HG03196 (cell line): ENCODE data around the gene KIAA1549.
"Not testable (repeated sequence)": the region's sequence is repeated elsewhere in the genome, so short reads cannot be mapped to it uniquely, and the experiment has no call there.

Experiments used
- ATAC-seq: cut with Tn5 transposase; IDR thresholded peaks from one replicate; pipeline ENCODE4 v1.9.1; 2021; ENCODE audit not compliant: unreplicated experiment

KIAA1549 gene

DNA sequence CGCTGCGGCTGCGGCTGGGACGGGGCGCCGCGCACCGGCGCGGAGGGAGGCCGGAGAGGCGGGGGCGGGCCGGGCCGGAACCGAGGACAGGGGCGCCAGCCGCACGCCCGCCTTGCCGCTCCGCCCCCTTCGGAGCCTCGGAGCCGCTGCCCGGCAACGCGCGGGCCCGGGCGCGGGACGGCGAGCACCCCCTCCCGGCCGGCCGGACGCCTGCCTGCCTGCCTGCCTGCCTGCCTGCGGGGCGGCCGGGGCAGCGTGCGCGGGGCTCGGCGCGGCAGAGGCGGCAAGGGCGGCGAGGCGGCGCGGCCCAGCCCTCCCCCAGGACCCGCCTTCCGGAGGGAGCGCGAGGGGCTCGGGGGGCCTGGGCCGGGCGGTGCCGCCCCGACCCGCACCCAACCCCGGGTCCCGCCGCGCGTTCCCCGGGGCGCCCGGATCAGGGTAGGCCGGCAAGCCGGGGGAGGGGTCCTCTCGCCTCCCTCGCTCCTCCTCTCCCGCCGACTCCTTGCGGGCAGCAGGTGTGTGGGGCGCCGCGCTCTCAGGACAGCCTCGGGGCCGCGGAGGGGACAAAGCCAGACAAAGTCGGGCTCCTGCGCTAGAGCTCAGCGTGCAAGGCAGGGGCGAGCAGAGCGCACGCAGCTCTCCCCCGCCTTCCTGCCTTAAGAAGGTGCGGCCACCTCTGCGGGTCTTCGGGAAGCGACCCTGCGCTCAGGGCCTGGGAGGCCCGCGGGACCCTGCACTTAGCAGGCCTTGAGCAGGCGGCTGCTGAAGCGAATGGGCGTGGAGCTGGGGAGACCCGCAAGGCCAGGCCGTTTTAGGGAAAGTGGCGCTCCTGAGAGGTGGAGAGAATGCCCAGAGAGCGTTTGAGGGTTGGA, at the start of gene KIAA1549:
KIAA1549 (minus strand) TSS at position 58 of the 872 bp plus-strand sequence. CDS start 120 bp downstream, outside the sequence.
- peak; percentile 81 for ATAC-seq

DNA sequence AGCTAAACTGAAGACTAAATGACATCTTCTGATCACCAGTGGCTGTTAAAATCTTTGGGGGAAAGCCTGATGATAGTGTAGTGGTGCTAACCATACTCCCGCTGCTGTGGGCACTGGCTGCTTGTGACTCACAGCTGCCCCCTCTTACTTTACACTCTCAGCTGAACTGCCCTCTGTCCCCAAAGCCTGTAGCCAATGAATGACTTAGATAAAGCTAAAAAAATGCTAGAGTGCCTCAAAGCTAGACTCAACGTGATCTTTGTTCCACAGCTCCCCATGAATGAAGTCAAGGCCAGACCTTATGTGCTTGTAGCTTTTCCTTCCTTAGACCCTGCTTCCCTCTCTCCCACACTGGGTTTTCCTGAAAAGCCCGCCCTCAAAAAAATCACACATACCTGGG, 48.2 kb upstream of the KIAA1549 start:
- no peak for ATAC-seq

- no peak for ATAC-seq
Measured at GRCh38 chr7:139026551-139026950, 45.4 kb upstream of the KIAA1549 start.

GRCh38 chr7:139025861-139026260, 44.7 kb upstream of the KIAA1549 start:
- not testable (repeated sequence) for ATAC-seq

DNA sequence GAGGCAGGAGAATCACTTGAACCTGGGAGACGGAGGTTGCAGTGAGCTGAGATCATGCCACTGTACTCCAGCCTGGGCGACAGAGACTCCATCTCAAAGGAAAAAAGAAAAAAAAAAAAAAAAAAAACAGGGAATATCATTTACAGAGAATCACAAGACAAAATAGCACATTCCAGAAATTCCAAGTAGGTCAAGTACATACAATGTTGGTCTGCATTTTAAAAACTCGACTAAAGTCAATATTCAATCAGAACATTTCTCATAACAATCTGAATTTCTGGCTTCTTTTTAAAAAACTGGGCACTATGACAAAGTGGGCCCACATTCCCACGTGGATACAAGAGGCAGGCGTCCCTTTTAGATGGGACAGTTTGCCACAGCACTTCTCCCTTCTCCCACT, 41.9 kb upstream of the KIAA1549 start:
- ATAC-seq: no peak

GRCh38 chr7:139022286-139022685, 41.1 kb upstream of the KIAA1549 start:
- ATAC-seq: no peak

- no peak for ATAC-seq
Measured at GRCh38 chr7:139018910-139019309, 37.7 kb upstream of the KIAA1549 start.

DNA sequence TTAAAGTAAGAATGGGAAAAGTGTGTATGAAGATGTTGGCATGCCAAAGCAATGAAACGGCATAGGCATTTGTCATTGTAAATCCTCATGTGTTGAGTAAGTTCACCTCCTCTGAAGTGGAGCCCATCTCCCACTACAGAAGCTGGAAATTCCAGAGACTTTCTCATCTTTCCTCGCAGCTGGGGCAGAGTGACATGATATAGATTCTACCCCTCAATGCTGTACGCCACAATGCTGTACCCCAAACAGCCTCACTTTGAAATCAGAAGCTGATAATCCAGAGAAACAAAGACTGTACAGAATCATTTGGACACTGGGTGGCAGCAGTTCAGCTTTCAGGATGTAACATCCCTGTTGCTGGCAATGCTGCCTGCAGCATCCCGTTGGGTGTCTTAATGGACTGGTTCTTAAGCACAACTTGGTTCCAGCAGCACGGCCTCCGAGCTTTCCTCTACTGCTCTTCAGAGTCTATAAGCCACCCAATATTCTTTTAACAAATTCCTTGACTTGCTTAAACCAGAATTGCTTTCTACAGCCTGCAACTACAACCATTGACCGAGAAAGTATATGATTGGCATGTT, 35.8 kb upstream of the KIAA1549 start:
- ATAC-seq: no peak

GRCh38 chr7:139011373-139011772, 30.2 kb upstream of the KIAA1549 start:
- ATAC-seq: no peak

- no peak for ATAC-seq
Measured at GRCh38 chr7:139004321-139005090, 23.3 kb upstream of the KIAA1549 start.

- no peak for ATAC-seq
Measured at GRCh38 chr7:138999414-138999813, 18.2 kb upstream of the KIAA1549 start.

DNA sequence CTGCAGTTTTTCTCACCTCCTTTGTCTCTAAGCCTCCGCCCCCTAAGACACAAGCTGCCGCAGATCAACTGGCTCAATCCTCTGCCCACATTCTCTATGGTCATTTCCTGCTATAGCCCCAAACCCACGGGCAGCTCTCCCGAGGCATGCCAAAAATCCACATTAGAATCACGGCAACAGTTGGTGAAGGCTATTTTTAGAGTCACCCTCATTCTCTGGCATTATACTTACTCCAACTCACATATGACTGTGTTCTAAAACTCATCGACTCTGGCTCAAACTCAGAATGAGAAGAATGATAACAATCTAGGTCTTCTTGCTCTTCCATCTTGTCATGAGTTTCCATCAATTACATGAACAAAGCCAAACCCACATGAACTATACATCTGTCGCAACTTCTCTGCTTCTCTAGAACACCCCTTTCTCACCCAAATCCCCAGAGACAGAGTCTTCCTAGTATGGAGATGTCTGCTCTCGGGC, 10.9 kb upstream of the KIAA1549 start:
- ATAC-seq: no peak

- ATAC-seq: no peak
Measured at GRCh38 chr7:138987686-138988085, 6.5 kb upstream of the KIAA1549 start.

DNA sequence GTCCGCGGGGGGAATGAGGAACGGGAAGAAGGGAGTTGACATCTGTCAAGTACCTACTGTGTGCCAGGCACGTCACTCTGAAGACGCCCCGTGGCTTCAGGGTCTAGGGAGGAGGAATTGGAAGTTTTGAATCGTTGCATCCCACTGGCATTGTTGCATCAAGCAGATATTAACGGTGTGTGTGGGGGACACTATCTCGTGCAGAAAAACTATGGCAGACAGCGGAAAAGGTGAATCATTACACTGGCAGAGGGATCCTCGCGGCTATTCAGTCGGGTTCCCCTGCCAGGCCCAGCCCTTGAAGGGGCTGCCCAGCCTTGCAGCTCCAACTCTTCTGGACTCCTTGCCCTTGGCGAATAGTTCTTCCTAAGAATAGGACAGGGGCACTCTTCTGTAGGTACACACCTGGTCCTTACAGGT, 1.0 kb upstream of the KIAA1549 start:
- no peak for ATAC-seq

DNA sequence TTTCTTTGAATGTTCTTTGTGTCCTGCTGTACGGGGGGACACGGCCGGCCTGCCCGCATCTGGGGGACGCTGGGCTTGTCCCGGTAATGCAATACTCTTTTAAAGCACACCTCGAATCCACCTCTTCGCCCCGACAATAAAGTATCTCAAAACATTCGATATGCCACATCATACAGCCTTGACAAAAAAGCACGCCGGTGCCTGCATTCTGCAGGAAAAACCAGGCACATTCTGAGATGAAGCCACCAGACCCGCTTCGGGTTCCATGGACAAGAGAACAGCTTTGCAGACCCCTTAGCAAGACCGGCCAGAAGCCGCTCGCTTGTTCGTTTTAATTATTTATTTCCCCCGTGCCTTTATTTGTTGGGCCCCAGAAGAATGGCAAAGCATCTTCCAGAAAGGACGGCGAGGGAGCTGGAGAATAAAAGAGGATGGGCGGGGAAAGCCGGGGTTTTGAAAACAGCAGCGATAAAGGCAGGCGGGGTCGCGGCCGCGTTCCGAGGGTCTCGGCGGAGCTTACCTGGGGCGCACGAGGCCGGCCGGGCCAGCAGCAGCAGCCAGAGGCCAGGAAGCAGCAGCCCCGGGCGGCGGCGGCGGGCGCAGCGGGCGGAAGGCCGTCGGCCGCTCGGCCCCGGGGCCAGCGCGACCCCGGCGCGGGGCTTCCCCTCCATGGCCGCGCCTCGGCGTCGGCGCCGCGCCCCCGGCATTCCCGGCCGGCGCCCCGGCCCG, 462 bp downstream of the KIAA1549 start:
- no peak for ATAC-seq

DNA sequence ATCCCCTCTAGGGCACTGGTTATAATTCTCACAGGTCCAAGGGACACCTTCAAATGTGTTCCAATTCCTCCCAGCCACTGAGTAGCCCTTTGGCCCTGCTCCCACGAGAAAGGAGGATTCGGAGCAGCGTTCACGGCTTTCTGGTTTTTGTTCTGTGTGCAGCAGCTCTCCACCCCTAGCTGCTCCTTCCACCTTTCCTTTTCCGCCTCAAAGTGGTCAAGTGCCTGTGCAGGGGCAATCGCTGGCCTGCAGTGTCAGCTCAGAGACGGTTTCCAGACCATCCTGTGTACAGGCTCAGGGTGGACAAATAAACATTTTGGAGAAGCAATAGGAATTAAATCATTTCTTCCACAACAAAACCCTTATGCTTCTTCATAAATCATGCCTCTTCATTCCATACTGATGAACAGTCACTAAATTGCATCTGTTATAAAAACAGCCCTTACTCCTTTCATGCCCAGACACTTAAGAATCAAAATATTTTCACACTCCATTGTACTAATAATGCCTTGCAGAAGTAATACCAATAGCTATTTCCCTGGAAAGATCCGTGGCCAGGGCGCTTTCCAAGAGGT, 1.1 kb downstream of the KIAA1549 start:
- no peak for ATAC-seq

DNA sequence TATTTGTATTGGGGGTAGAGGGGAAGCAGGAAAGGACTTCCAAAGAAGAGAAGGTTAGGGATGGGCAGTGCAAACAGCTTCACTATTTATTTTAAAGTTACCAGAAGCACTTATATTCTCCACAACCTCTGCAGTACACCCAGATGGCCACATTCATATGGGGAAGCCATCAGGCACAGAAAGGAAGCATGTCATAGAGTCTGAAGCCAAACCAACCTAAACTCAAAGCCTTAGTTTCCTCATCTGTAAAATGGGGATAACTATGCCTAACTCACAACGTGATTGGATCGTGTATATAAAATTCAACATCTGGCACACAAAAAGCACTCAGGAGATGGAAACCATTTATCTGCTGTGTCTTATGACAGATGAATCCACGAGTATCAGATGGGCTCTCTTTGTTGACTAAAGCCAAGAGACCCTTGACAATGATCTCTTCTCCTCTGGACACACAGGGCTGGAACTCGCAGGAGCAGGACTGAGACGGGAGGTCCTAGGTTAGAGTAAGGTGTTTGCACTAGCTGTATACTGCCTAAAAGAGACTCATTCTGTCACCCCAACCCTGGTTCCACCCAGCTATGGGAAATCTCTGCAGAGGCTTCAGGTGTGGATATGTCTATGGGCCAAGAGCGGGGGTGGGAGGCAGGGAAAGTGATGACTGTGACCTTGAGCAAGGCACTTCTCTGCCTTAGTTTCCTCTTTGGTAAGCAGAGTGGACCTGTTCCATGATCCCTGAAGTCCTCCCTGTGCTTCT, 1.8 kb downstream of the KIAA1549 start:
- no peak for ATAC-seq

DNA sequence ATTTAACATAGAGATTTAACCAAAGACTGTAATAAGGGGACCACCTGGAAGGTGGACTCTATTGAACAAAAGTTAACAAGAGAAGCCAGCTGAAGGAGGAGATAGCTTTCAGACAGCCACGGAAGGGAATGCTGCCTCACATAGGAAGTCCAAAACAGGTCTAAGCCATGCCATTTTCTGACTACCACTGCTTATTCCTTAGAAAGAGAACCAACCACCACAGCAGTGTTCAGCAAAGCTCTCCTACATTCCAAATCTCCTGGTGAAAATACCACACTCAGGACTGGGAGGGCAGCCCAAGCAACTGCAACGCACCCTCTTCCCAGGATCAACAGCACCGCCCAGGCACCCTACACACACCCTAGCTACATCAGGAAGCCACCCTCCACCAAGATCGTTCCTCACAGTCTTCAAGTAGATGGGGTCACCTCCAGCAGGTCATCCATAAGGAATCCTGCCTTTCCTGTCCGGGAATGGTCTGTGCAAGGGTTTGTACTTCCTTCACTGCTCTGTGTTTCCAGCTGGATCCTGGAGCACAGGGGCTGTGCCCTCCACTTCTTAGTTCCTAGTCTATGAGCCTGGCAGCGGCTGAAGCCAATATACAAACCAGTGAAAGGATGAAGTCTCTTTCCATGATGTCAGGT, 2.5 kb downstream of the KIAA1549 start:
- no peak for ATAC-seq

DNA sequence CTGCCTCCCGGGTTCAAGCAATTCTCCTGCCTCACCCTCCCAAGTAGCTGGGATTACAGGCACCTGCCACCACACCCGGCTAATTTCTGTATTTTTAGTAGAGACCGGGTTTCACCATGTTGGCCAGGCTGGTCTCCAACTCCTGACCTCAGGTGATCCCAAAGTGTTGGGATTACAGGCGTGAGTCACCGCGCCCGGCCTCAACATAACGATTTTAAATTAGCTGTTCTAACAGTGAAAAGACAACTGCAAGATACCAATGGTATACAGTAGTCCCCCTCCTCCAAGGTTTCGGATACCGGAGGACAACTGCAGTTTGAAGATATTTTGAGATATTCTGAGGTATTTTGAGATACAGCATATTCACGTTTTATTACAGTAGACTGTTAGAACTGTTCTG, 5.0 kb downstream of the KIAA1549 start:
- not testable (repeated sequence) for ATAC-seq
